ENCODE results near the gene HIRA. TPM values are rescaled to one million over a fixed set of nuclear protein-coding genes. Genes with fewer than 3 reads are reported as not detected.
"Not testable (repeated sequence)": the region's sequence is repeated elsewhere in the genome, so short reads cannot be mapped to it uniquely, and the experiment has no call there.

Gene HIRA
- total and polyA plus RNA-seq, 9 of the 15 experiments (the other 6 are each of a cell fraction or from before 2014, with no cell fraction given) = 0.96 to 132 (median 58.4) TPM

- H3K4me3 ChIP-seq; H4K20me1 ChIP-seq (replicated peaks; ENCODE audit: control insufficient read depth, insufficient read depth, low read length); H3K9me3 ChIP-seq (replicated peaks; ENCODE audit: control insufficient read depth, insufficient read depth, low read depth, low read length); H3K79me2 ChIP-seq (ENCODE audit: control insufficient read depth, insufficient read depth, low read length); in situ Hi-C loops (cut with MboI); ATAC-seq; DNase-seq (ENCODE audit: extremely low read depth in 1 of 4, low spot score in 3 of 4); BruUV-seq (replicated peaks); H3K27me3 ChIP-seq (ENCODE audit: control insufficient read depth in 2 of 2, insufficient read depth in 2 of 2, low read length in 2 of 2); FAIRE-seq; H3K9me1 ChIP-seq (ENCODE audit: control insufficient read depth, insufficient read depth, low read length); H3K9ac ChIP-seq (ENCODE audit: insufficient read depth in 1 of 2, low read depth in 2 of 2, low read length in 2 of 2); H3K27ac ChIP-seq (ENCODE audit: extremely low read depth, low read depth, low read length); H3K4me1 ChIP-seq (replicated peaks in 1 of 2; ENCODE audit: control insufficient read depth in 2 of 2, insufficient read depth in 2 of 2, low read length in 2 of 2); H3K4me2 ChIP-seq (ENCODE audit: insufficient read depth, low read length); H2AFZ ChIP-seq (ENCODE audit: low read depth, low read length); intact Hi-C loops (cut with micrococcal nuclease); TF ChIP-seq MYNN (CRISPR knock-in tag; IDR thresholded peaks at IDR 0.05): not testable (repeated sequence)
- ChIA-PET CTCF (ENCODE audit: low intra/inter-chr PET ratio) (interaction anchor here (0.5 kb wide), 1 partner anchor 34 kb away, joined by 4 read pairs; no protein-coding TSS in a partner anchor), POLR2A (interaction anchor here (0.9 to 1.5 kb wide), 4 partner anchors 12 to 300 kb away, joined by 3 to 6 read pairs (median 4); no protein-coding TSS in a partner anchor)
- 82% methylated on average over 5 of the region's 5 CpGs for WGBS (ENCODE audit: insufficient coverage, low coverage, missing lambda C conversion rate)
- H3K36me3 ChIP-seq (ENCODE audit: control insufficient read depth, insufficient read depth, low read length) = peaks cover 48% of the 10 kb centered on the region
- TF ChIP-seq ZNF609 (CRISPR knock-in tag; IDR thresholded peaks at IDR 0.05; ENCODE audit: borderline replicate concordance) (0 out of 2 replicates have a peak, but pooled peaks have one; percentile 60), MYNN (IDR thresholded peaks at IDR 0.05) (peak; percentile 26; the same call in 1 of the 2 replicates), ZNF431 (CRISPR knock-in tag; IDR thresholded peaks at IDR 0.05) (0 out of 2 replicates have a peak, but pooled peaks have one; percentile 9), BCLAF1 (IDR thresholded peaks at IDR 0.05; ENCODE audit: borderline replicate concordance in 1 of 2, control insufficient read depth in 1 of 2, low read depth in 2 of 2, low read length in 1 of 2) (0 out of 4 replicates have a peak, but pooled peaks of 1 of the 2 experiments have one; percentile 18), E2F5 (CRISPR knock-in tag; IDR thresholded peaks at IDR 0.05) (0 out of 2 replicates have a peak, but pooled peaks have one; percentile 71), E2F4 (CRISPR knock-in tag; IDR thresholded peaks at IDR 0.05; ENCODE audit: low read depth) (0 out of 2 replicates have a peak, but pooled peaks have one; percentile 53), ZNF511 (CRISPR knock-in tag; IDR thresholded peaks at IDR 0.05) (0 out of 2 replicates have a peak, but pooled peaks have one; percentile 40), POLR2AphosphoS5 (IDR thresholded peaks at IDR 0.05; ENCODE audit: control insufficient read depth, insufficient read depth, low read depth, low read length) (0 out of 2 replicates have a peak, but pooled peaks have one; percentile 21)
Observed at GRCh38 chr22:19330205-19330604, 101.3 kb downstream of the HIRA start.
